Loucy (cell line): ENCODE results near the gene QSER1.
A peak's percentile ranks its signal among the peaks of the same experiment; 100 is the strongest.

Experiments
- H2AFZ ChIP-seq: fragments of 200-600 bp; sonication (generic); 2 replicates; pipeline ENCODE4 v1.6.0; 2016; ENCODE audit warnings: antibody characterized with exemption, mild to moderate bottlenecking, low read length, moderate library complexity
- H3F3A ChIP-seq: fragments of 200-600 bp; 2 replicates; pipeline ENCODE4 v1.6.0; 2016; ENCODE audit warnings: antibody characterized with exemption, low read depth, mild to moderate bottlenecking
- H3K27me3 ChIP-seq: fragments of 200-600 bp; sonication (generic); 2 replicates; pipeline ENCODE4 v1.6.1; 2014; ENCODE audit warnings: low read length, mild to moderate bottlenecking; ENCODE audit not compliant: insufficient read depth, poor library complexity, severe bottlenecking
- H3K36me3 ChIP-seq: fragments of 200-600 bp; sonication (generic); 2 replicates; pipeline ENCODE4 v1.6.1; 2016; ENCODE audit warnings: low read length; ENCODE audit not compliant: insufficient read depth
- H3K4me1 ChIP-seq: fragments of 200-600 bp; sonication (generic); 2 replicates; pipeline ENCODE4 v1.5.1; 2014; ENCODE audit warnings: low read length, mild to moderate bottlenecking; ENCODE audit not compliant: insufficient read depth, poor library complexity, severe bottlenecking
- H3K4me2 ChIP-seq: fragments of 200-600 bp; sonication (generic); 2 replicates; pipeline ENCODE4 v1.6.0; 2014; ENCODE audit warnings: antibody characterized with exemption, low read length, low read depth, mild to moderate bottlenecking; ENCODE audit not compliant: poor library complexity, severe bottlenecking
- H3K4me3 ChIP-seq: fragments of 200-600 bp; sonication (generic); 2 replicates; pipeline ENCODE4 v1.5.1; 2014; ENCODE audit warnings: low read length, mild to moderate bottlenecking, mixed read lengths; ENCODE audit not compliant: poor library complexity, severe bottlenecking
- H3K79me2 ChIP-seq: fragments of 200-600 bp; sonication (generic); 2 replicates; pipeline ENCODE4 v1.6.1; 2014; ENCODE audit warnings: low read length; ENCODE audit not compliant: insufficient read depth
- H3K9ac ChIP-seq: fragments of 200-600 bp; sonication (generic); 2 replicates; pipeline ENCODE4 v1.6.0; 2014; ENCODE audit warnings: mild to moderate bottlenecking, low read depth, low read length, moderate library complexity; ENCODE audit not compliant: poor library complexity, severe bottlenecking
- H3K9me2 ChIP-seq: fragments of 200-600 bp; sonication (generic); replicated peaks from 2 replicates; pipeline ENCODE4 v1.6.1; 2016; ENCODE audit warnings: low read depth, low read length, mixed read lengths
- H3K9me3 ChIP-seq: fragments of 200-600 bp; sonication (generic); 2 replicates; pipeline ENCODE4 v1.6.1; 2014; ENCODE audit warnings: mild to moderate bottlenecking, antibody characterized with exemption, low read length, low read depth; ENCODE audit not compliant: insufficient read depth
- H4K20me1 ChIP-seq: fragments of 200-600 bp; sonication (generic); 2 replicates; pipeline ENCODE4 v1.6.0; 2014; ENCODE audit warnings: antibody characterized with exemption, low read length, mild to moderate bottlenecking; ENCODE audit not compliant: insufficient read depth, poor library complexity, severe bottlenecking
- CTCF ChIP-seq: fragments of 200-600 bp; sonication (generic); conservative IDR thresholded peaks from 2 replicates; pipeline ENCODE4 v1.5.1; 2014; ENCODE audit warnings: mild to moderate bottlenecking, antibody characterized with exemption, low read length
- EZH2phosphoT487 ChIP-seq: fragments of 200-600 bp; IDR thresholded peaks from 2 replicates; pipeline ENCODE4 v1.6.1; 2018; ENCODE audit warnings: antibody characterized with exemption, mild to moderate bottlenecking, moderate library complexity, borderline replicate concordance

QSER1 gene

GRCh38 chr11:32893093-32893342, 407 bp downstream of the QSER1 start:
- peak overlapping the region; percentile 88 for H3K9ac ChIP-seq
- H3K4me3 ChIP-seq = peak overlapping the region; percentile 87

GRCh38 chr11:32893343-32894148, 935 bp downstream of the QSER1 start:
- TF ChIP-seq EZH2phosphoT487 (no peak), CTCF (peak; percentile 63)
- peaks cover 40% of the 10 kb centered on the region for H4K20me1 ChIP-seq
- H2AFZ ChIP-seq = peak overlapping the region; percentile 85
- H3K4me3 ChIP-seq = peak overlapping the region; percentile 77
- no peaks in the 10 kb centered on the region for H3K36me3 ChIP-seq
- H3K4me1 ChIP-seq = peaks cover 40% of the 10 kb centered on the region
- peak overlapping the region; percentile 88 for H3K9ac ChIP-seq
- H3K9me2 ChIP-seq = no peaks in the 10 kb centered on the region
- H3K27me3 ChIP-seq = no peaks in the 10 kb centered on the region
- peaks cover 54% of the 10 kb centered on the region for H3K79me2 ChIP-seq
- H3K9me3 ChIP-seq = no peaks in the 10 kb centered on the region
- H3F3A ChIP-seq = 0 out of 2 replicates have a peak, but pooled peaks cover 3% of the 10 kb centered on the region
- peak overlapping the region; percentile 90 for H3K4me2 ChIP-seq

More at GRCh38 chr11:32893093-32893342, 407 bp downstream of the QSER1 start:
- Histone ChIP-seq H2AFZ (no peak overlapping the region), H3K9me3 (no peaks in the 10 kb centered on the region), H3K4me1 (peaks cover 39% of the 10 kb centered on the region), H3K79me2 (peaks cover 48% of the 10 kb centered on the region), H3K9me2 (no peaks in the 10 kb centered on the region), H3F3A (0 out of 2 replicates have a peak, but pooled peaks cover 3% of the 10 kb centered on the region), H4K20me1 (peaks cover 37% of the 10 kb centered on the region), H3K36me3 (no peaks in the 10 kb centered on the region), H3K4me2 (peak overlapping the region; percentile 90), H3K27me3 (no peaks in the 10 kb centered on the region)
- TF ChIP-seq CTCF = no peak
- no peak for TF ChIP-seq EZH2phosphoT487

- TF ChIP-seq CTCF (no peak), EZH2phosphoT487 (no peak)
- Histone ChIP-seq H3K79me2 (peaks cover 61% of the 10 kb centered on the region), H2AFZ (peak overlapping the region; percentile 85), H3K9ac (peak overlapping the region; percentile 88), H3K9me3 (no peaks in the 10 kb centered on the region), H3K27me3 (no peaks in the 10 kb centered on the region), H4K20me1 (peaks cover 47% of the 10 kb centered on the region), H3K4me3 (peak overlapping the region; percentile 77), H3F3A (0 out of 2 replicates have a peak, but pooled peaks cover 3% of the 10 kb centered on the region), H3K4me1 (peaks cover 47% of the 10 kb centered on the region), H3K9me2 (no peaks in the 10 kb centered on the region), H3K36me3 (no peaks in the 10 kb centered on the region), H3K4me2 (peak overlapping the region; percentile 90)
Observed at GRCh38 chr11:32894149-32894827, 1.7 kb downstream of the QSER1 start.
